H1 (cell line): ENCODE measurements around the gene NPR1. TPM values are rescaled to one million over a fixed set of nuclear protein-coding genes. Genes with fewer than 3 reads are reported as not detected.

Experiments
- ASH2L ChIP-seq: fragments of 200-600, 300-600 bp; sonication (generic); IDR thresholded peaks from one replicate; pipeline ENCODE4 v1.7.1; 2017; ENCODE audit warnings: low read length
- GABPA ChIP-seq: IDR thresholded peaks from 2 replicates; pipeline ENCODE4 v1.6.1; 2011; ENCODE audit warnings: mild to moderate bottlenecking, low read length, moderate library complexity, borderline replicate concordance; ENCODE audit not compliant: insufficient read depth
- RFX5 ChIP-seq: IDR thresholded peaks from 2 replicates; pipeline ENCODE4 v1.6.1; 2011; ENCODE audit warnings: low read depth, low read length, improper control_type of control experiment, borderline replicate concordance
- RXRA ChIP-seq: IDR thresholded peaks from 2 replicates; pipeline ENCODE4 v1.6.1; 2011; ENCODE audit warnings: low read depth, mild to moderate bottlenecking, low read length, moderate library complexity; ENCODE audit not compliant: insufficient read depth
- SIN3A ChIP-seq, 2 experiments: IDR thresholded peaks in 1 of 2; conservative IDR thresholded peaks in 1 of 2; 2 replicates each; pipeline ENCODE4 v1.6.1; 2011 to 2012; ENCODE audit warnings: low read length in 2 of 2, improper control_type of control experiment in 1 of 2, low read depth in 1 of 2, mild to moderate bottlenecking in 1 of 2
- polyA plus RNA-seq, 7 experiments: library from polyadenylated mRNA; depleted of rRNA in 3 of 7; stranded (reverse) in 5 of 7; unstranded in 2 of 7; fragments of >200 nt in 5 of 7; fragments of 200-250 nt in 2 of 7; gene quantifications; 1 replicate in 5 of 7; 2 replicates in 1 of 7; 4 replicates in 1 of 7; pipeline versions ENCODE4 v1.2.1 to v1.2.3, GENCODE V29; 2011 to 2013; ENCODE audit warnings: missing spikeins in 2 of 7, mixed read lengths in 2 of 7
- total RNA-seq: library from RNA; stranded (reverse); fragmentation: NEBNext Ultra II Directional; extraction: Animal tissue kit (Norgen Biotek cat#: 25700); gene quantifications from 2 replicates; pipeline ENCODE4 v1.2.1, GENCODE V29; 2021
- TF ChIP-seq, protein P1 (sequence below): fragments of 300-600 bp; sonication (generic); IDR thresholded peaks from 2 replicates; pipeline ENCODE4 v1.7.1; 2012; ENCODE audit warnings: low read length, moderate library complexity, mild to moderate bottlenecking, inconsistent platforms; ENCODE audit not compliant: insufficient replicate concordance

The NPR1 gene
- total and polyA plus RNA-seq, 2 of the 8 experiments (the other 6 are each of a cell fraction or from before 2014, with no cell fraction given) = 11.7 to 13.2 TPM

GRCh38 chr1:153658400-153659174 is 19.9 kb upstream of the NPR1 start, which contains the start of gene SNAPIN (continued):
- TF ChIP-seq RXRA = no peak
- peak; percentile 97 for TF ChIP-seq ASH2L
- no peak for TF ChIP-seq GABPA
- TF ChIP-seq, protein P1, sequence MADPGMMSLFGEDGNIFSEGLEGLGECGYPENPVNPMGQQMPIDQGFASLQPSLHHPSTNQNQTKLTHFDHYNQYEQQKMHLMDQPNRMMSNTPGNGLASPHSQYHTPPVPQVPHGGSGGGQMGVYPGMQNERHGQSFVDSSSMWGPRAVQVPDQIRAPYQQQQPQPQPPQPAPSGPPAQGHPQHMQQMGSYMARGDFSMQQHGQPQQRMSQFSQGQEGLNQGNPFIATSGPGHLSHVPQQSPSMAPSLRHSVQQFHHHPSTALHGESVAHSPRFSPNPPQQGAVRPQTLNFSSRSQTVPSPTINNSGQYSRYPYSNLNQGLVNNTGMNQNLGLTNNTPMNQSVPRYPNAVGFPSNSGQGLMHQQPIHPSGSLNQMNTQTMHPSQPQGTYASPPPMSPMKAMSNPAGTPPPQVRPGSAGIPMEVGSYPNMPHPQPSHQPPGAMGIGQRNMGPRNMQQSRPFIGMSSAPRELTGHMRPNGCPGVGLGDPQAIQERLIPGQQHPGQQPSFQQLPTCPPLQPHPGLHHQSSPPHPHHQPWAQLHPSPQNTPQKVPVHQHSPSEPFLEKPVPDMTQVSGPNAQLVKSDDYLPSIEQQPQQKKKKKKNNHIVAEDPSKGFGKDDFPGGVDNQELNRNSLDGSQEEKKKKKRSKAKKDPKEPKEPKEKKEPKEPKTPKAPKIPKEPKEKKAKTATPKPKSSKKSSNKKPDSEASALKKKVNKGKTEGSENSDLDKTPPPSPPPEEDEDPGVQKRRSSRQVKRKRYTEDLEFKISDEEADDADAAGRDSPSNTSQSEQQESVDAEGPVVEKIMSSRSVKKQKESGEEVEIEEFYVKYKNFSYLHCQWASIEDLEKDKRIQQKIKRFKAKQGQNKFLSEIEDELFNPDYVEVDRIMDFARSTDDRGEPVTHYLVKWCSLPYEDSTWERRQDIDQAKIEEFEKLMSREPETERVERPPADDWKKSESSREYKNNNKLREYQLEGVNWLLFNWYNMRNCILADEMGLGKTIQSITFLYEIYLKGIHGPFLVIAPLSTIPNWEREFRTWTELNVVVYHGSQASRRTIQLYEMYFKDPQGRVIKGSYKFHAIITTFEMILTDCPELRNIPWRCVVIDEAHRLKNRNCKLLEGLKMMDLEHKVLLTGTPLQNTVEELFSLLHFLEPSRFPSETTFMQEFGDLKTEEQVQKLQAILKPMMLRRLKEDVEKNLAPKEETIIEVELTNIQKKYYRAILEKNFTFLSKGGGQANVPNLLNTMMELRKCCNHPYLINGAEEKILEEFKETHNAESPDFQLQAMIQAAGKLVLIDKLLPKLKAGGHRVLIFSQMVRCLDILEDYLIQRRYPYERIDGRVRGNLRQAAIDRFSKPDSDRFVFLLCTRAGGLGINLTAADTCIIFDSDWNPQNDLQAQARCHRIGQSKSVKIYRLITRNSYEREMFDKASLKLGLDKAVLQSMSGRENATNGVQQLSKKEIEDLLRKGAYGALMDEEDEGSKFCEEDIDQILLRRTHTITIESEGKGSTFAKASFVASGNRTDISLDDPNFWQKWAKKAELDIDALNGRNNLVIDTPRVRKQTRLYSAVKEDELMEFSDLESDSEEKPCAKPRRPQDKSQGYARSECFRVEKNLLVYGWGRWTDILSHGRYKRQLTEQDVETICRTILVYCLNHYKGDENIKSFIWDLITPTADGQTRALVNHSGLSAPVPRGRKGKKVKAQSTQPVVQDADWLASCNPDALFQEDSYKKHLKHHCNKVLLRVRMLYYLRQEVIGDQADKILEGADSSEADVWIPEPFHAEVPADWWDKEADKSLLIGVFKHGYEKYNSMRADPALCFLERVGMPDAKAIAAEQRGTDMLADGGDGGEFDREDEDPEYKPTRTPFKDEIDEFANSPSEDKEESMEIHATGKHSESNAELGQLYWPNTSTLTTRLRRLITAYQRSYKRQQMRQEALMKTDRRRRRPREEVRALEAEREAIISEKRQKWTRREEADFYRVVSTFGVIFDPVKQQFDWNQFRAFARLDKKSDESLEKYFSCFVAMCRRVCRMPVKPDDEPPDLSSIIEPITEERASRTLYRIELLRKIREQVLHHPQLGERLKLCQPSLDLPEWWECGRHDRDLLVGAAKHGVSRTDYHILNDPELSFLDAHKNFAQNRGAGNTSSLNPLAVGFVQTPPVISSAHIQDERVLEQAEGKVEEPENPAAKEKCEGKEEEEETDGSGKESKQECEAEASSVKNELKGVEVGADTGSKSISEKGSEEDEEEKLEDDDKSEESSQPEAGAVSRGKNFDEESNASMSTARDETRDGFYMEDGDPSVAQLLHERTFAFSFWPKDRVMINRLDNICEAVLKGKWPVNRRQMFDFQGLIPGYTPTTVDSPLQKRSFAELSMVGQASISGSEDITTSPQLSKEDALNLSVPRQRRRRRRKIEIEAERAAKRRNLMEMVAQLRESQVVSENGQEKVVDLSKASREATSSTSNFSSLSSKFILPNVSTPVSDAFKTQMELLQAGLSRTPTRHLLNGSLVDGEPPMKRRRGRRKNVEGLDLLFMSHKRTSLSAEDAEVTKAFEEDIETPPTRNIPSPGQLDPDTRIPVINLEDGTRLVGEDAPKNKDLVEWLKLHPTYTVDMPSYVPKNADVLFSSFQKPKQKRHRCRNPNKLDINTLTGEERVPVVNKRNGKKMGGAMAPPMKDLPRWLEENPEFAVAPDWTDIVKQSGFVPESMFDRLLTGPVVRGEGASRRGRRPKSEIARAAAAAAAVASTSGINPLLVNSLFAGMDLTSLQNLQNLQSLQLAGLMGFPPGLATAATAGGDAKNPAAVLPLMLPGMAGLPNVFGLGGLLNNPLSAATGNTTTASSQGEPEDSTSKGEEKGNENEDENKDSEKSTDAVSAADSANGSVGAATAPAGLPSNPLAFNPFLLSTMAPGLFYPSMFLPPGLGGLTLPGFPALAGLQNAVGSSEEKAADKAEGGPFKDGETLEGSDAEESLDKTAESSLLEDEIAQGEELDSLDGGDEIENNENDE = no peak
- no peak for TF ChIP-seq RFX5
- TF ChIP-seq SIN3A (conservative IDR thresholded peaks at IDR 0.05 in 1 of 2, IDR thresholded peaks at IDR 0.05 in 1 of 2; ENCODE audit: low read depth in 1 of 2, low read length in 2 of 2) = peak in 1 of 2 experiments; percentile 43; a peak in 1 of 4 replicates
